GM18505 (cell line): ENCODE measurements around the gene ADCY4.
"Not testable (repeated sequence)": the region's sequence is repeated elsewhere in the genome, so short reads cannot be mapped to it uniquely, and the experiment has no call there.

Experiments
- ATAC-seq: cut with Tn5 transposase; IDR thresholded peaks from one replicate; pipeline ENCODE4 v1.9.1; 2021; ENCODE audit not compliant: unreplicated experiment
- POLR2A ChIP-seq: IDR thresholded peaks from 4 replicates; pipeline ENCODE4 v1.6.1; 2011; ENCODE audit warnings: borderline replicate concordance; ENCODE audit not compliant: insufficient read depth, insufficient read length; ENCODE audit errors: extremely low read depth

Gene ADCY4

GRCh38 chr14:24337824-24338175 is 2.9 kb upstream of the ADCY4 start:
- no peak for ATAC-seq
- no peak for TF ChIP-seq POLR2A

DNA sequence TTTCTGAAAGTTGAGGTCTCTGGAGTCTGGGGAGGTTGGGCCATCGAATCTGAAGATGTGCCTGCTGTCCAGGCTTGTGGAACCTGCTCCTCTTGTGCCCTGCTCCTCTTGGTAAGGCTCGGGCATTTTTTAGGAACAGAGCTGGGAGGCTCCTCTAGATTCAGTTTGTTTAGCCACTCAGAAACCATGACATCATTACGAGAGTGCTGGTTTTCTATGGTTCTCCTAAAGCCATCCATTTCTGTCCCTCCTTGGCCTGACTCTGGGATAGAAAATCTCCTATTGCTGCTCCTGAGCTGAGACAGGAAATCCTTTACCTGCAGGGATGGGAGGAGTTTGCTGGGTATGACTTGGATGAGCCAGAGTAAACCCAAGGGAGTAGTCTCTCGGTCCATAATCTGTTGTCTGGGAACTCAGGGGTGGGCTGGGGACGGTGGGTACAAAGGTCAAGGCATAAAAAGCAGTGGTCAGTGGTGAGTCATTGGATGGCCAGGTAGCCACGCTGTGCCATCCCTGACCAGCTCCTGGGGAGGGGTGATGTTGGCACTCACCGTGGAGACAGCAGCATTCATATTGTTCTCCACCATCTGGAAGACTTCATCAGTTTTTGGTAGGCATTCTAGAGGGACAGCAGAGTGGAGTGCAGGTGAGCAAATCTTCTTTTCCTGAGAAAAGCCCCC is 2.4 kb upstream of the ADCY4 start:
- ATAC-seq, result no peak
- TF ChIP-seq POLR2A, result no peak

GRCh38 chr14:24335461-24336171 is 745 bp upstream of the ADCY4 start:
- no peak for TF ChIP-seq POLR2A
- ATAC-seq, result no peak

GRCh38 chr14:24332268-24332993 is 2.4 kb downstream of the ADCY4 start:
- ATAC-seq, result peak; percentile 75

DNA sequence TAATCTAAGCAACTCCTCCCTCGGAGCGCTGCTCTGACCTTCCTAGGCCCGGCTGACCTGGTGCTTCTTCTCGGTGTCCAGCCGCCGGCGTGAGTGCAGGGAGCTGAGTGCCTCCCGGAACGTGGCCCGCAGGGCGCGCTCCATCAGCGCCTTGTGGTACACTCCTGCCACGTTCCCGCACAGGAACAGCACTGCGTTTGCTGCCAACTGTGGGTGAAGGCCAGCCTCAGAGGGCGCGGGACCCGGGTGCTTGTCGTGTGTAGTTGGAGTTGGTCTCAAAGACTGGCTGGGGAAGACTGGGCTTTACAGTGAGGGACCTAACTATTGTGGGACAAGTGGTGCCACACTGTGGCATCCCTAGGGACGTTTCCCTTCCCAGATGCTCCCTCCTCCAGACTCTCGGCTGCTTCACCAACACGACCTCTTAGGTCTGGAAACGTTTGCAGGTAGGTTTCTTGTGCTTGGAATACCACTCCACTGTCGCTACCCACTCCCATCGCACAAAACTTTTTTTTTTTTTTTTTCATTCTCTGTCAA is 3.1 kb downstream of the ADCY4 start:
- no peak for TF ChIP-seq POLR2A
- no peak for ATAC-seq

More at GRCh38 chr14:24332268-24332993, 2.4 kb downstream of the ADCY4 start:
- no peak for TF ChIP-seq POLR2A

- no peak for ATAC-seq
- TF ChIP-seq POLR2A, result no peak
Measured at GRCh38 chr14:24330973-24331674, 3.7 kb downstream of the ADCY4 start.

- ATAC-seq, result no peak
- no peak for TF ChIP-seq POLR2A
Measured at GRCh38 chr14:24329736-24330135, 5.1 kb downstream of the ADCY4 start.

DNA sequence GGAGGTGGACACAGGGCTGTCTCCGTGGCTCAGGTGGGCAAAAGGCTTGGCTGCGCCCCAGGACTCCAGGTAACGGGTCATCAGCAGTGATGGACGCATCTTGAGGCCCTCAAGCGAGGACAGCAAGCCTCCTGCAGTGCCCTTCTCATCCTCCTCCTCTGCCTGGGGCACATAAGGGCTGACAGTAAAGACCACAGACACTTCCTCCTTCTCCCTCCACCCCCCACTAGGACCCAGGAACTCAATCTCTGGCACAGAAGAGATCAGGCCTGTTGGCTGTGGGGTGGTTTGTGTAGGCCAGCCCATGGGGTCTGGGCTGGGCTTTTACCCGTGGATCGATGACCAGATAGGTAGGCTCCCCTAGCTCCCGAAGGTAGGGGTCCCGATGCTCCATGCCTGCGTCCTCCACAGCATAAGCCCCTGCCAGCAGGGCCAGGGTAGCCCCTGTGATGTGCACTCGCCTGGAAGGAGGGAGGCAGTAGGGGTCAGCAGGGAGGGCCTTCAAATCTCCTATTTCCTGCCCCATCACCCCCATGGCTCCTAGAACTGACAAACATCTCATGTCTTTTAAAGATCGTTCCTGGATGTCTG is 5.7 kb downstream of the ADCY4 start:
- no peak for TF ChIP-seq POLR2A
- no peak for ATAC-seq

- ATAC-seq, result not testable (repeated sequence)
Measured at GRCh38 chr14:24327914-24328313, 7.0 kb downstream of the ADCY4 start.

DNA sequence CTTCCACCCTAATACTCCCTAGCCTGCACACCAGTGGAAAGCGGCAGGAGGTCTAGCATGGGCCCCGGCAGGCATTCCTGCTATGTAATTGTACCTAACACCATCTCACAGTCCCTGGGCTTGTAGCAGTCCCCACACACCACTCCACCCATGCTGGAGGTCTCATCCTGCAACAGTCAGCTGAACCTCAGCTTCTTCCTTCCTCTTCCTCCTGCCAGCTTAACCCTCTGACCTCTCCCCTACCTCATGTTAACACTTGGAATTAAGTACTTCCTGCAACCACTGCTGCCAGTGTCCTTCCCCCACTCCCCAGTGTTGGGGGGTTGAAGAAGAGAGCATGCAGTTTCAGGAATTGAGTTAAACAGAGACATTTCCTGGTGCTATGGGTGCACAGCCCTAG is 7.6 kb downstream of the ADCY4 start:
- ATAC-seq, result no peak
- TF ChIP-seq POLR2A, result no peak

DNA sequence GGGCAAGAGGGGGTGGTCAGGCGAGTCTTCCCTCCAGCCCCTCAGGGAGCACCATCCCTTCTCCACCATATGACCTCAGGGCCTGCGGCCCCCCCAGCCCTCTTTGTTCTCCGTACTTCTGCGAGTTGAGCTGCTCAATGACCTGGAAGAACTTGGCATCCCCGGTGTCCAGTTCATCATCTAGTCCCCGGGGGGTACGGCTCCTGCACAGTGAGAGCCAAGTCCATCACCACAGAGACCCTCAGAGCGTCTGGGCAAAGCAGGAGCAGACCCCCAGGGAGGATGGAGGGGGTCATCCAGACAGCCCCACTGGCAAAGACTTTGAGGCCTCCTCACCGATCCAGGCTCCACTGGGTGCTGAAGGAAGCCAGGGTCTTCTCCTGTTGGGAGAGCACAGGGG is 8.9 kb downstream of the ADCY4 start:
- no peak for ATAC-seq
- TF ChIP-seq POLR2A, result no peak

- no peak for ATAC-seq
- TF ChIP-seq POLR2A, result no peak
Measured at GRCh38 chr14:24325041-24325530, 9.8 kb downstream of the ADCY4 start.

GRCh38 chr14:24324024-24324423 is 10.8 kb downstream of the ADCY4 start:
- no peak for ATAC-seq
- TF ChIP-seq POLR2A, result no peak

GRCh38 chr14:24323341-24323740 is 11.5 kb downstream of the ADCY4 start:
- ATAC-seq, result no peak
- no peak for TF ChIP-seq POLR2A
